G401.6 (cell line): ENCODE data around the gene PTPN4.

Experiments used
- FAIRE-seq: peaks from 2 replicates; lab custom pipeline; 2012; peaks lifted over from hg19 to GRCh38; lab: Jason Lieb, UNC

The PTPN4 gene

GRCh38 chr2:119734047-119734446 lies 25.7 kb upstream of the PTPN4 start:
- FAIRE-seq = no peak

GRCh38 chr2:119735565-119735964 lies 24.2 kb upstream of the PTPN4 start:
- no peak for FAIRE-seq

- no peak for FAIRE-seq
These were observed 23.7 kb upstream of the PTPN4 start for GRCh38 chr2:119736021-119736420.

GRCh38 chr2:119739580-119740255 lies 20.0 kb upstream of the PTPN4 start:
- no peak for FAIRE-seq

DNA sequence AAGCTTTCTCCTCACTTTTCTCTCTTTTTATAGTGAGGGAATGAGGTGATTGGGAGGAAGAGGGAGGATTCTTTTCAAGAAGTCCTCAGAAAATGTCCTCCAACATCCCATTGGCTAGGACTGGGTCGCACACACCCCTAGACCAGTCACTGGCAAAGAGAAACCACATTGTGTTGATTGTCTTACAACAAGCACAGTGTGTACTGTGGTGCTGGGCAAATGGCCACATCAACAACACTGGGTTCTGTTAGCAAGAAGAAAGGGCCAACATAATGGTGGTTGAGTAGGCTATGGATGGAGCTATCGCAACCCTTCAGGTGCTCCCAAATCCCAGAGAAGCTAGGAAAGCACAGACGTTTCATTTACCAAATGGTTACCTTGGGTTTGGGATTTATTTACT lies 18.7 kb upstream of the PTPN4 start:
- FAIRE-seq = no peak

- FAIRE-seq = no peak
These were observed 17.9 kb upstream of the PTPN4 start for GRCh38 chr2:119741868-119742267.

DNA sequence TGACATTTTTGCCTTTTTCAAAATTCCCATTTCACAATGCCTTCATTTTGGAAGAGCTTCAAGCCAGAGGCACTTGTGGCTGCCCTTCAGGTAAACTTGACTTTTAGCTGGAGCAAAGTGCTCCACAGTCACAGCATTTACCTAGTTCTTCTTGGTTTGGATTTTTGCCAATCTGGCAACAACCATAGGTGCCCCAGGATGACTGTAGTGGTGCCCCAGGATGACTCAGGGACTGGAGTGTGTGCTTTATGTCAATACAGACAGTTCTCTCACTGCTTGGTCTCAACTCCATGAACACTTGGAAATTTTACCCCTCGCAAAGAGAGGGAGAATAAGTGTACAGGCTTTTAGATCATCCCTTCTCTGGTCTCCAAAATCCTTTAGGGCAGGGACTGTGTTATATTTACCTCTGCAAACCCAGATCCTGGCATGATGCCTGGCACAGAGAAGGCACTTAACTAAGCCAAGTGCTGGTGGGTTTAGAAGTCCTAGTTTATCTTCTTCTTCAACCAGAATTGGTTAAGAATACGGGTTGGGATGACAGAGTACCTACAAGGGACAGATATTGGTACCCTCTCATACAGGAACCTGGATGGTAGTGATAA lies 15.3 kb upstream of the PTPN4 start:
- no peak for FAIRE-seq

- FAIRE-seq = no peak
These were observed 14.2 kb upstream of the PTPN4 start for GRCh38 chr2:119745566-119745965.

- FAIRE-seq = no peak
These were observed 12.7 kb upstream of the PTPN4 start for GRCh38 chr2:119746836-119747686.

GRCh38 chr2:119748135-119748534 lies 11.6 kb upstream of the PTPN4 start:
- FAIRE-seq = no peak

GRCh38 chr2:119749477-119750012 lies 10.2 kb upstream of the PTPN4 start:
- no peak for FAIRE-seq

- no peak for FAIRE-seq
These were observed 8.0 kb upstream of the PTPN4 start for GRCh38 chr2:119751706-119752105.

- peak; percentile 89 for FAIRE-seq
These were observed 6.4 kb upstream of the PTPN4 start for GRCh38 chr2:119753041-119753929.

GRCh38 chr2:119753930-119754321 lies 5.8 kb upstream of the PTPN4 start:
- no peak for FAIRE-seq

GRCh38 chr2:119755906-119756305 lies 3.8 kb upstream of the PTPN4 start:
- FAIRE-seq = no peak

DNA sequence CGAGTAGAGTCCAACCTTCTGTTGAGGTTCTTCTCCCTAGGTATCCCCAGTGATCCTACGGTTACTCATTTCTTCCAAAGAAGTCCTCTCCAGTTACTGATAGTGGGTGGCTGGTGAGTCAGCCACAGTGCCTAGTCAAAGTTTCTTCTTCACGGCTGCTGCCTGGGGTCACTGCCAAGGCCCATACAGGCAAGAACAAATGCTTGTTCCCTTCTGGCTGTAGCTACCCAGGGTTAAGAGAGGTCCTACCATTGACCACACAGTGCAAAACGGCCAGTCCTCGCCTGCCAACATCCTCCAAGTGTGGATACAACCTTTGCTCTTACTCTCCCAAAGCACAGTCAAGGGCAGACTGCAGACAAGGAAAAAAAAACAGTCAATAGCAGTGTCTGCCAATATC lies 2.9 kb upstream of the PTPN4 start:
- no peak for FAIRE-seq

DNA sequence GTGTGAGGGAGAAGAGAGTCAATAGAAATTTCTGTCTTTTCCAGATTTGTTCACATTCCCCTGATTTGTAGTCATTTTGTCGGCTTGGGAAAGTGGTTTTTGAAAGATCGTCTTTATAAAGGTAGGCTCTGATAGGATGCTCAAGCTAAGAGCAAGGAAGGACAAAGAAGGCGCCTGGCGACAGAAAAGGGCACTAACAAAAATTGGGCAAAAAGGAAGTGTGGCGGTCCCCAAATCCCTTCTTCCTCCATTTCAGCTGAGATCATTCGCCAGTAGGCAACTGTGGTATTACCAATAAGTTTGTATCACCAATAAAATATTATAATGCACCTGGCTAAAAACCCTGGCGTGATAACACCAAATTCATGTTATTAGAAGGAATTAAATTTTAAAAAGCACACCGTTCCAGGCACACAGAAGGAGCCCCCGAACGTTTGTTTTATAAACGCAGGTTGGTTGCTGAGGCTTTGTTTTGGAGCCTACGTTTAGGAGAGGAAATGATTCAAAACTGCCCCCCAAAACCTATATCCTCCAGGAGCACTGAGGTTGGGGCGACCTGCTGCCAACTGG lies 756 bp upstream of the PTPN4 start:
- no peak for FAIRE-seq

DNA sequence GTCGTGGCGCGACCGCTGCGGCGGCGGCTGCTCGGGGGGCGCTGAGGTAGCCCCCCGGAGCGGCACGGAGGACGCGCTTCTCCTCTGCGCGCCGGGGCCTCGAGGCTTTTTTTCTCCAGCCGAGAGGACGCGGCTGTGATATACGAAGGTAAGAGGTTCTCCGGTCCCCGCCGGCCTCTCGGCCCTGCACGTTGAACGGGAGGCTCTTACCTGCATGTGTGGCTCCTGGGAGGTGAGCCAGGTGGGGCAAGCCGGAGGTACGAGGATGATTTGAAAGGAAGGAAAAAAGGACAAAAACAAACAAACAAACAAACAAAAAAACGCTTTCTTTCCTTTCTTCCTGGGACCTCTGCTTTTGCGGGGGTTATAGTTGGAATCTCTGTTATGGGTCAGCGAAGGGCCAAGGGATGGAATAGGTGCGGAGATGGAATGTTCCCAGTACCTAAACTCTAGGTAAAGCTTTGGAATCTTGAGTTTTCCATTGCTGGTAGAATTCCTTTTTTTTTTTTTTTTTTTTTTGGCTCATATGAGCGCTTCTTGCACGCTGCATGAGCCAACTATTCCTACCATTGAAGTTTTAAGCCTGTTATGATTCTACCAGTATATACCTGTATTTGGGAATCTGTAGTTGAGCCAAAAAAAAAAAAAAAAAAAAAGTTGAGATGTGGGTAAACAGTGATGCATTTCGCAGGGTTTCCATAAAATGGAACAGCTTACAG lies 674 bp downstream of the PTPN4 start:
- FAIRE-seq = no peak

- no peak for FAIRE-seq
These were observed 1.2 kb downstream of the PTPN4 start for GRCh38 chr2:119760956-119761275.

DNA sequence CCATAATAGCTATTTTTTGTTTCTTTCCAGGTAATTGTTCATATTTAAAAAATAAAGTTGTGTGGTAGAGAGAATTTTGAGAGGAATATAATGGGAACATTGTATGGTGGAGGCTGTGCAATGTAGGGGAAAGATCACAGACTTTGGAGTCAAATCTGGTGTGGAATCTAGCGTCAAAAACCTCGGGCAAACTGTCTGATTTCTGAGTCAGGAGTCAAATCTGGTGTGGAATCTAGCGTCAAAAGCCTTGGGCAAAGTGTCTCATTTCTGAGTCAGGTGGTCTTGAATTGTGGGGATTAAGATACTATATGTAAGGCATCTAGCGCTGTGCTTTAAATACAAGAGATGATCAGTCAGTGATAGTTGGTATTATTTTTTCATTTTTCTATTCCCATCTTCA lies 5.1 kb downstream of the PTPN4 start:
- no peak for FAIRE-seq

GRCh38 chr2:119765433-119766002 lies 5.8 kb downstream of the PTPN4 start:
- no peak for FAIRE-seq
